Stimulated activated CD8-positive, alpha-beta memory T cell treated with anti-CD3 and anti-CD28 coated beads, Interleukin-7, amount 100 ng/mL, for 24 hours (primary cell): ENCODE data around the gene ARHGEF3.

Experiments used
- DNase-seq: peaks from one replicate; pipeline ENCODE4 v3.0.0-alpha.2; 2020; ENCODE audit warnings: low read depth

The ARHGEF3 gene

GRCh38 chr3:56795829-56796185 is 5.9 kb downstream of the ARHGEF3 start:
- no peak for DNase-seq

GRCh38 chr3:56795097-56795828 is 6.5 kb downstream of the ARHGEF3 start:
- no peak for DNase-seq

- DNase-seq = no peak
These were observed 9.6 kb downstream of the ARHGEF3 start for GRCh38 chr3:56792193-56792592.

GRCh38 chr3:56790016-56790821 is 11.5 kb downstream of the ARHGEF3 start:
- DNase-seq = no peak

- DNase-seq = no peak
These were observed 12.7 kb downstream of the ARHGEF3 start for GRCh38 chr3:56789076-56789475.

GRCh38 chr3:56788521-56788920 is 13.2 kb downstream of the ARHGEF3 start:
- DNase-seq = no peak

GRCh38 chr3:56787784-56788256 is 13.9 kb downstream of the ARHGEF3 start:
- DNase-seq = no peak

GRCh38 chr3:56787258-56787775 is 14.4 kb downstream of the ARHGEF3 start:
- no peak for DNase-seq

GRCh38 chr3:56785499-56785898 is 16.2 kb downstream of the ARHGEF3 start:
- DNase-seq = no peak

GRCh38 chr3:56784448-56785001 is 17.2 kb downstream of the ARHGEF3 start:
- no peak for DNase-seq

GRCh38 chr3:56783644-56784447 is 17.9 kb downstream of the ARHGEF3 start:
- no peak for DNase-seq

GRCh38 chr3:56782906-56783305 is 18.8 kb downstream of the ARHGEF3 start:
- DNase-seq = no peak

GRCh38 chr3:56782215-56782614 is 19.5 kb downstream of the ARHGEF3 start:
- no peak for DNase-seq

- DNase-seq = no peak
These were observed 20.0 kb downstream of the ARHGEF3 start for GRCh38 chr3:56781762-56782161.

- DNase-seq = no peak
These were observed 20.8 kb downstream of the ARHGEF3 start for GRCh38 chr3:56780936-56781335.

- no peak for DNase-seq
These were observed 22.9 kb downstream of the ARHGEF3 start for GRCh38 chr3:56778893-56779292.

- no peak for DNase-seq
These were observed 25.2 kb downstream of the ARHGEF3 start for GRCh38 chr3:56776556-56776950.

GRCh38 chr3:56775838-56776555 is 25.8 kb downstream of the ARHGEF3 start:
- DNase-seq = no peak

- DNase-seq = no peak
These were observed 26.3 kb downstream of the ARHGEF3 start for GRCh38 chr3:56775445-56775837.

- no peak for DNase-seq
These were observed 27.8 kb downstream of the ARHGEF3 start for GRCh38 chr3:56773986-56774385.
